Activated CD4-positive, alpha-beta T cell treated with anti-CD3 and anti-CD28 coated beads, Interleukin-2, Interleukin-4, amounts not matched to agents 100 ng/mL and 50 ng/mL, durations not matched to agents 16 hours and 8 hours (primary cell): ENCODE results near the gene EDN3.
"Not testable (repeated sequence)": the region's sequence is repeated elsewhere in the genome, so short reads cannot be mapped to it uniquely, and the experiment has no call there.

Source experiments
- DNase-seq: peaks from one replicate; pipeline ENCODE4 v3.0.0-alpha.2; 2020; ENCODE audit warnings: low spot score

EDN3 gene

DNA sequence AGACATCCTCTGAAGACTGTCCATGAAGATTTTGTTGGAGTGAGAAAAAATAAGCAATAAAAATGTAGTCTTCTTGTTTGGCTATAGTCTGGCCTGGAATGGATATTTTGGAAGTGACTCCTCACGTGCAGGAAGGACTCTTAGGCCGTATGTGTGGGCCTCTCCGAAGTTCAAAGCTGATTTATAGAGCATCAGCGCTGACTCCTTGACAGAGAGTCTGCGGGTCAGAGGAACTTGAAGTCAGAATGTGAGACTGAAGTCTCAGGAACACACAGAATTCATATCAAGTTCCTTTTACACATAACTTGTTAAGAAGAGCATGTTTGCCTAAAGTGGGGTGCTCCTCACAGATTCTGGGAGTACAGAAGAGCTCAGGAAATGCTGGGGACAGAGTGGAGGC, 36.1 kb downstream of the EDN3 start:
- no peak for DNase-seq

- not testable (repeated sequence) for DNase-seq
Measured at GRCh38 chr20:59338444-59338843, 38.0 kb downstream of the EDN3 start.

- DNase-seq, result no peak
Measured at GRCh38 chr20:59340201-59340885, 39.9 kb downstream of the EDN3 start.

DNA sequence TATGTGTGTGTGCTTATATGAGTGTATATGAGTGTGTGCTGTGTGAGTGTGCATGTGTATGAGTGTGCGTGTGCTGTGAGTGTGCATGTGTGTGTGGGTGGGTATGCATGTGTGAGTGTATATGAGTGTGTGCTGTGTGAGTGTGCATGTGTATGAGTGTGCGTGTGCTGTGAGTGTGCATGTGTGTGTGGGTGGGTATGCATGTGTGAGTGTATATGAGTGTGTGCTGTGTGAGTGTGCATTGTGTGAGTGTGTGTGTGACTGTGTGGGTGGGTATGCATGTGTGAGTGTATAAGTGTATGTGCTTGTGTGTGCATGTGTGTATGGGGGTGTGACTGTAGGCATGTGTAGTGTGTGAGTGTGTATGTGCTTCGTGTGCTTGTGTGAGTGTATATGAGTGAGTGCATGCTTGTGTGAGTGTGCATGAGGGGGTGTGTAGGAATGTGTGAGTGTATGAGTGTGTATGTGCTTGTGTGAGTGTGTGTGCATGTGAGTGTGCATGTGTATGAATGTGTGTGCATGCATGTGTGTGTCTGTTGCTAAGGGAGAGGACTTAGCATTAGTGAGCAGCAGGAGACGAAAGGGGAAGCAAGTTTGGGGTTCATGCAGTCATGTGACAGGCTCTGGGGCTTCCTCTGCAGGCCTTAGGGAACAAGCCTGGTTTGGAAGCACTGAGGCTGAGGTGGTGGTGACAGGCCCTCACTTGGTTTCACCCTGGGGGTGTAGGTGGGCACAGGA, 41.0 kb downstream of the EDN3 start:
- not testable (repeated sequence) for DNase-seq

- DNase-seq, result no peak
Measured at GRCh38 chr20:59342023-59342957, 41.9 kb downstream of the EDN3 start.

GRCh38 chr20:59346061-59346460, 45.6 kb downstream of the EDN3 start:
- no peak for DNase-seq

GRCh38 chr20:59349277-59349676, 48.9 kb downstream of the EDN3 start:
- DNase-seq, result no peak

GRCh38 chr20:59350330-59351156, 50.1 kb downstream of the EDN3 start:
- DNase-seq, result no peak

DNA sequence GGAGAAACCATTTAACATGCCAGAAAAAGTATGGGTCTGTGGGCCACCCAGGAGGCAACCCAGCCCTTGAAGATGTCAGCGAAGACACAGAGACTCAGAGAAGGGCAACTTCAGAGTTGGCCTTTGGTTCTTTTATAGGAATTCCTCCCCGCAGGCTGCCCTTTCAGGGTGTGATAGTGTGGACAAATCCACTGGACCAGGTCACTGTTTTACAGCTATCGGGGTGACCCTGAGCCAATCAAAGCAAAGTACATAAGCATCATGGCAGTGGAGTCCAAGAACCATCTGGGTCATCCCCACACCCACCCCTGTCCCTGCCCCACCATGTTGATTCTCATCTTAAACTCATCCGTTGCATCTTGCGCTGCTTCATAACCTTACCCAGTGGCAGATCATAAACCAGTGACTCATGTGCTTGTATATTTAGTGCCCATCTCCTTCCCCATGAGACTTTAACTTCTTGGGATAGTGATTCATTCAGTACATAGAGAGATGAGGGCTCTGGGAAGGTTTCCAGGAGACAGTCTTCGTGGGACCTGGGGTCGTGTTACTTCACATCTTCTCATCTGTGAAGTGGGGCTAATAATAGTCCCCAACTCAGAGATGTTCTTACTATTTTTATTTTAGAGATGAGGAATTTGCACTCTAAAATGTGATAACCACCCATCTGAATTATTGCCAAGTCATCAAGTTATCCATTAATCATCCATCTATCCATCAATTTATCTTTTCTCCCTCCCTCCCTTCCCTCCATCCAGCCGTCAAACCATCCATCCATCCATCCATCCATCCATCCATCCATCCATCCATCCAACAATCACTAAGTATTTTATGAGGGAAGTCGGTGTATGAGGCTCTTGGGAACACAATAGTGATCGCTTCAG, 51.0 kb downstream of the EDN3 start:
- DNase-seq, result no peak

DNA sequence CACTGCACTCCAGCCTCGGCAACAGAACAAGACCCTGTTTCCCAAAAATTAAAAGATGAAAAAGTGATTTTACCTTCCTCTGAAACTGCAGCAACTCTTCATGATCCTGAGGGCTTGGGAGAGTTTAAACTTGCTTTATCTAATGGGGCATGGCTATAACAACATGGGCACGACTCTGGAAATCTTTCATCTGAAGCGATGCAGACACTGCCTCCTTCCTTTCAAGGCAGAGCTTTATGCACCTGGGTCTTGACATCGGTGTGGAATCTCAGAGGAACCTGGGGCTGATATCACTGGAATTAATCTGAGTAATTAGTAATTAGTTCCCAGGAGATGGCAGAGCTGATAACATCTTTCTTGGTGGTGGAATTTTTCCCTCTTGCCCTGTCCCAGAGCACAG, 52.1 kb downstream of the EDN3 start:
- no peak for DNase-seq

GRCh38 chr20:59352990-59353389, 52.6 kb downstream of the EDN3 start:
- DNase-seq, result no peak

DNA sequence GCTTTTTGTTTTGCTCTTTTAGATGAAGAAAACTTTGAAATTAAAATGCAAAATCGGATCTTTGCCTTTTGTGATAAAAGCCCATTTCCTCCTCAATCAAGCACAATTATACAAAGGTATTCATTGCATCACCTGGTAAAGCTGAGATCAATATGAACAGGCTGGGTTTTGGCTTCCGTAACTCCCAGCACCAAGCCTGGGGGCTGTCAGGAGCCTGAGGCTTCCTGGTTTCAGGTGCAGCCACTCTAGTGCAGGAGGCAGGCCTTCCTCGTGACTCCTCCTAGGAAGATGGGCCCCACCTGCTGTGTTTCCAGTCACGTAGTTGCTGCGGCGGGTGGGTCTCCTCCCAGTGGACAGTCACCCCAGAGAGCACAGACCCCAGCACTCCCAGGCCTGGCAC, 54.0 kb downstream of the EDN3 start:
- no peak for DNase-seq

DNA sequence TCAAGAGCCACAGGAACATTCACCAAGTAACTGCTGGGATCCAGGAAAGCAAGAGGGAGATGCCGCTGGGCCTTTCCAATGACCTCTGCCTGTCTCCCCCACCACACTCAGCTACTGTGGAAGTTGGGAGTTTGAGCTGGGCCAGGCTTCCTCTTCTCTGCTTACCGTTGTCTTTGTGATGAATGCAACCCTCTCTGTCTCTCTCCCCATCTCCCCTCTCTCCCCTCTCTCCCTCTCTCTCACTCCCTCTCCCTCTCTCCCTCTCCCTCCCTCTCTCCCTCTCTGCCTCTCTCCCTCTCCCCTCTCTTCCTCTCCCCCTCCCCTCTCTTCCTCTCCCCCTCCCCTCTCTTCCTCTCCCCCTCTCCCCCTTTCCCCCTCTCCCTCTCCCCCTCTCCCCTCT, 54.8 kb downstream of the EDN3 start:
- no peak for DNase-seq

DNA sequence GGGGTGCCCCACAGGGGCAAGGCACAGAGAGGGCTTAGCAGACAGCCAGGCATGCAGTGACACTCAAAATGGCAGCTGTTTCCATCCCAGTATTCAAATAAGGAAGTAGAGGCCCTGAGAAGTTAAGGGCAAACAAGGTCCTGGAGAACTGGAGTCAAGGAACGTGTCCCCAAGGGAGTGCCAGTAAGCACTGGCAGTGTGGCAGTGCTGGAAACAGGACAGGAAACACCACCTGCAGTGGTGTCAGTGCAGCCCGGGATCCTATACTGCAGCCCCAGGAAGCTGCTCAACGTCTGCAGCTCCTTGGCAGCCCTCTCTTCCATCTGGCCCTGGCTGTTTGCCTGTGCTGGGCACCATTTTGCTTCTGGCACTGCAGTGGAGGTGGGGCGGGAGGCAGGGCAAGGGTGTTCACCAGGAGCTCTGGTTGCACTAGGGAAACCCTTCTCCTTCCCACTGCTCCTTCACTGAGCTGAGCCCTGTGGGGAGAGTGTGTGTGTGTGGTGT, 56.3 kb downstream of the EDN3 start:
- DNase-seq, result no peak

- DNase-seq, result not testable (repeated sequence)
Measured at GRCh38 chr20:59358793-59359192, 58.4 kb downstream of the EDN3 start.

- no peak for DNase-seq
Measured at GRCh38 chr20:59359906-59360725, 59.7 kb downstream of the EDN3 start.

GRCh38 chr20:59360934-59361333, 60.5 kb downstream of the EDN3 start:
- no peak for DNase-seq

DNA sequence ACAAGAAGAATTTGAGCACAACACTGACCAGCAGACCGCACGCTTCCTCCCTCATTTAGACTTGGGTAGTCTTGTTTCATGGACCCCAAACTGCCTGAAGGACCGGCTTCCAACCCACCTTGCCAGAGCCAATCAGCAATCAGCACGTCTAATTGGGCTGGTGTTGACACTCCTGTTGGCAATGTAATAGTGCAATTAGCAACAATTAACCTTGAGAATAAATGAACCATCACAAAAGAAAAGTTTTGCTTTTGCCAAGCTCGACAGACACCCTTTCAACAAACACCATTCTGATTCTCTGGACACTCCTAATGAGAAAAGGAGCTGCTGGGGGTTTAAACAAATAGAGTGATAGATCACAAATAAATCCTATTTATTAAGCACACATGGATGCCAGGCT, 61.0 kb downstream of the EDN3 start:
- no peak for DNase-seq

DNA sequence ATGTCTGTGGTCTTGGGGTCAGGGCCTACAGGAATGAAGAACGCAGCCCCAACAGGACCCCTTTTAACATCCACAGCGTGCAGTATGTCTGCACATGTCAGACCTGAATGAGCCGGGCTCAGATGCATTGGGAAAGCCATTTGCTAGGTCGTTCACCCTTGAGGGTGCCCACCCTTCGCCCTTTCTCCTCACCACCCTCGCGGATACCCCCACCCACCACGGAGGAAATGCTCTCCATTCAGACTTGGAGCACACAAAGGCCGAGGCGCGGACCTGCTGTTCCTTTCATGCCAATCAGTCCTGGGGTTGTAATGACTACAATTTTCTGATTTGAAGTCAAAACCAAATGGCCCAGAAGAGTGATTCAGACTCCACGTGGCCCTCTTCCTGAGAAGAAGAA, 62.7 kb downstream of the EDN3 start:
- DNase-seq, result no peak

DNA sequence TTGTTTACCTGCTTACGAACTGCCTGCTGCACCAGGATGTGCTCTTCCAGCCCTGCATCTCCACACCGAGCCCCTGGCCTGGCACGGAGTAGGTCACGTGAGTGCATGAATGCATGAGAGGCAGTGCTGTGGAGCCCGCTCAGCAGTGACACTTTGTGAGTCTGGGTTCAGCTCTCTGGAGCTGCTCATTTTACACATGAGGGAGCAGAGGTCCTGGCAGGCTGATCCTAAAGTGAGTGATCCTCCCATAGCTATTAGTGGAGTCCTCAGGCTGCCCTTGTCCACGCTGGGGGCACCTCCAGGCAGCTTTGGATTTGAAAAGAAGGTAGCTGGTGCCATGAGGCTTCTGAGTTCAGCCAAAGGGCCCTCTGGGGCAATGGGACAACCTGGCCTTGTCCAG, 64.2 kb downstream of the EDN3 start:
- DNase-seq, result no peak
